Psoas muscle (tissue), 8 donors: ENCODE results near the gene INSR. TPM values are rescaled to one million over a fixed set of nuclear protein-coding genes. Genes with fewer than 3 reads are reported as not detected.

Experiments used
- ATAC-seq, 4 donors: fragments of 200-7000 bp; cut with Tn5 transposase; one replicate each; pipeline ENCODE4 v1.9.1; 2020; ENCODE audit warnings: moderate library complexity in 3 of 4, mild to moderate bottlenecking in 2 of 4
- DNase-seq, 2 donors: peaks; one replicate each; pipeline ENCODE4 v3.0.0-alpha.2; 2020
- H3K27ac ChIP-seq: fragments of 200-600 bp; one replicate; pipeline ENCODE4 v1.8.0; 2022
- H3K27me3 ChIP-seq, 3 donors: fragments of 200-600 bp in 1 of 3; one replicate each; pipeline versions ENCODE4 v1.6.1 to v1.8.0; 2013 to 2022; ENCODE audit warnings: low read length in 2 of 3, mild to moderate bottlenecking in 2 of 3, moderate library complexity in 1 of 3; ENCODE audit not compliant: insufficient read depth in 3 of 3
- H3K36me3 ChIP-seq, 2 donors: fragments of 200-600 bp in 1 of 2; one replicate each; pipeline versions ENCODE4 v1.6.1 to v1.8.0; 2013 to 2022; ENCODE audit warnings: low read depth in 1 of 2, mild to moderate bottlenecking in 1 of 2, moderate library complexity in 1 of 2; ENCODE audit not compliant: insufficient read depth in 1 of 2
- H3K4me1 ChIP-seq: fragments of 200-600 bp; one replicate; pipeline ENCODE4 v1.8.0; 2022
- H3K4me3 ChIP-seq: fragments of 200-600 bp; one replicate; pipeline ENCODE4 v1.8.0; 2022; ENCODE audit warnings: mild to moderate bottlenecking
- H3K9me3 ChIP-seq: fragments of 200-600 bp; one replicate; pipeline ENCODE4 v1.8.0; 2022
- CTCF ChIP-seq: fragments of 200-600 bp; IDR thresholded peaks from one replicate; pipeline ENCODE4 v1.8.0; 2022; ENCODE audit warnings: antibody characterized with exemption
- WGBS, 3 donors: extraction: QIAGEN DNeasy Blood & Tissue Kit; methylation state at CpG; one replicate each; pipeline versions ENCODE4 v1.1.6 to v1.1.7; 2013; 5-methylcytosine and 5-hydroxymethylcytosine counted together
- intact Hi-C, 2 donors: fragments of 100-400 bp; cut with DNase I; formaldehyde crosslinking; loops; one replicate each; pipeline versions ENCODE4 v1.11.0 to v1.14.2; 2022
- polyA plus RNA-seq, 3 donors: library from polyadenylated mRNA; stranded (reverse); fragments of 200-250 nt; gene quantifications; one replicate each; pipeline ENCODE4 v1.2.3, GENCODE V29; 2013
- total RNA-seq, 4 donors: library from RNA; stranded (reverse); fragmentation: NEBNext Ultra II Directional in 2 of 4; extraction: Animal tissue kit (Norgen Biotek cat#: 25700) in 2 of 4; gene quantifications; one replicate each; pipeline versions ENCODE4 v1.2.1 to v1.2.4, GENCODE V29; 2021 to 2023
- donor health status: healthy with polysubstance abuse.
- donor health status: DM: no; HTN: no; CAD: no; lungs with moderate emphysema.
- donor health status: Bipolar disorder and iron deficiency.
- donor health status: healthy.
- donor health status: DM: yes; HTN: yes; CAD: no.
- donor health status: DM: no; HTN: no; CAD: no.
- donor health status: DM: no; HTN: no; CAD: no.
- donor health status: DM: yes; HTN: yes; CAD: no.

The INSR gene
- total and polyA plus RNA-seq, 7 donors, result 3.7 to 95.1 (median 48.5) TPM

- Histone ChIP-seq H3K36me3 (no peaks in the 10 kb centered on the region), H3K27ac (no peak overlapping the region), H3K4me1 (peaks cover 12% of the 10 kb centered on the region), H3K4me3 (no peak overlapping the region), H3K9me3 (no peaks in the 10 kb centered on the region), H3K27me3 (no peaks in the 10 kb centered on the region)
- WGBS, 3 donors, result 94 to 96% (median 95%) methylated on average over 6 of the region's 6 CpGs
- TF ChIP-seq CTCF, result no peak
- intact Hi-C loops, result loop anchor here in 1 of 2 donors (1.0 to 5.0 kb wide), 2 partner anchors 98 to 189 kb away; no protein-coding TSS in a partner anchor
- DNase-seq (no peak), ATAC-seq (no peak)
Measured at GRCh38 chr19:7295912-7296536, 1.8 kb upstream of the INSR start.

GRCh38 chr19:7294558-7295212, 471 bp upstream of the INSR start:
- intact Hi-C loops, result loop anchor here (1.0 to 5.0 kb wide), 5 partner anchors 57 to 187 kb away; no protein-coding TSS in a partner anchor
- no peaks in the 10 kb centered on the region for H3K36me3 ChIP-seq
- TF ChIP-seq CTCF, result peak; percentile 41
- ATAC-seq, result peak; percentile 80 to 89 (median 84)
- peaks cover 14% of the 10 kb centered on the region for H3K4me1 ChIP-seq
- 2 to 4% (median 2%) methylated on average over 34 to 43 of the region's 43 CpGs for WGBS, 3 donors
- no peaks in the 10 kb centered on the region for H3K9me3 ChIP-seq
- peak; percentile 84 to 93 for DNase-seq
- H3K27me3 ChIP-seq, result no peaks in the 10 kb centered on the region
- H3K27ac ChIP-seq, result peak overlapping the region; percentile 98
- H3K4me3 ChIP-seq, result peak overlapping the region; percentile 98

- ATAC-seq, result peak; percentile 2 to 29 (median 12)
- peaks cover 17% of the 10 kb centered on the region for H3K4me1 ChIP-seq
- H3K27me3 ChIP-seq, result no peaks in the 10 kb centered on the region
- H3K9me3 ChIP-seq, result no peaks in the 10 kb centered on the region
- peak overlapping the region; percentile 98 for H3K27ac ChIP-seq
- DNase-seq, result peak; percentile 54 to 79
- no peaks in the 10 kb centered on the region for H3K36me3 ChIP-seq
- peak overlapping the region; percentile 98 for H3K4me3 ChIP-seq
- 9 to 17% (median 10%) methylated on average over 32 to 54 of the region's 54 CpGs for WGBS, 3 donors
- no peak for TF ChIP-seq CTCF
- intact Hi-C loops, result loop anchor here (5.0 kb wide), 3 partner anchors 56 to 146 kb away; no protein-coding TSS in a partner anchor
Measured at GRCh38 chr19:7292950-7293761, 1.1 kb downstream of the INSR start.

GRCh38 chr19:7292352-7292949, 1.8 kb downstream of the INSR start:
- intact Hi-C loops, result loop anchor here (5.0 kb wide), 3 partner anchors 55 to 145 kb away; no protein-coding TSS in a partner anchor
- H3K27me3 ChIP-seq, result no peaks in the 10 kb centered on the region
- no peaks in the 10 kb centered on the region for H3K9me3 ChIP-seq
- peak overlapping the region; percentile 98 for H3K27ac ChIP-seq
- TF ChIP-seq CTCF, result no peak
- H3K4me3 ChIP-seq, result peak overlapping the region; percentile 98
- H3K36me3 ChIP-seq, result peaks cover 0 to 4% of the 10 kb centered on the region in 2 donors
- DNase-seq (no peak), ATAC-seq (no peak)
- H3K4me1 ChIP-seq, result peaks cover 17% of the 10 kb centered on the region
- 71 to 74% (median 73%) methylated on average over 12 of the region's 12 CpGs for whole genome bisulfite sequencing, 3 donors
